ENCODE measurements around the gene FOXK1.

Gene FOXK1

DNA sequence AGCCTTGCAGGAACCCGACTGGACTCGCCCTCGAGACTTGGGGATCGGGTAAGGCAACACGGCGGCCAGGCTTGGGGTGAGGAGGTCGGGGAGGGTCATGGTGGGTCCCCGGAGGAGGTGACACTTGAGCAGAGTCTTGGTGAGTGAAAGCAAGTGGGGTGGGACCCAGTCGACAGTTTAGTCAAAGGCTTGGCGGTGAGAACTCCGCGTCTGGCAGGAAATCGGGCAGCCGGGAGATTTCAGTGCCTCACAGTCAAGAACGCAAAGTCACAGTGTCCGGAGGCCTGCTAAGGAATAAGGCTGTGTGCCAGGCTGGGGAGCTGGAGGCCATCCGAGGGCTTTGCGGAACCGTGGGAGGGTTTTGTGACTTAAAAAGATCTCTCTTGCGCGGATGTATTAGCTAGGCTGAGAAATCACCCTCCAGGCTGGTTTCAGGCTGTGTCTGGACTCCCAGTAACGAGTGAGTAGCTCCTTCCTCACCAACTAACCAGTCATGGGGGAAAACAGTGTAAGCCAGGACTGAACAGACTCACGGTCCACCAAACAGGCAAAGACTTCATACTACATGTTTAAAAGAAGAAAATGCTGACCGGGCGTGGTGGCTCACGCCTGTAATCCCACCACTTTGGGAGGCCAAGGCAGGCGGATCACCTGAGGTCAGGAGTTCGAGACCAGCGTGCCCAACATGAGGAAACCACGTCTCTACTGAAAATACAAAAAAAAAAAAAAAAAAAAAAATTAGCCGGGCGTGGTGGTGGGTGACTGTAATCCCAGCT is 93.9 kb downstream of the FOXK1 start:
- TF ChIP-seq, protein P1, sequence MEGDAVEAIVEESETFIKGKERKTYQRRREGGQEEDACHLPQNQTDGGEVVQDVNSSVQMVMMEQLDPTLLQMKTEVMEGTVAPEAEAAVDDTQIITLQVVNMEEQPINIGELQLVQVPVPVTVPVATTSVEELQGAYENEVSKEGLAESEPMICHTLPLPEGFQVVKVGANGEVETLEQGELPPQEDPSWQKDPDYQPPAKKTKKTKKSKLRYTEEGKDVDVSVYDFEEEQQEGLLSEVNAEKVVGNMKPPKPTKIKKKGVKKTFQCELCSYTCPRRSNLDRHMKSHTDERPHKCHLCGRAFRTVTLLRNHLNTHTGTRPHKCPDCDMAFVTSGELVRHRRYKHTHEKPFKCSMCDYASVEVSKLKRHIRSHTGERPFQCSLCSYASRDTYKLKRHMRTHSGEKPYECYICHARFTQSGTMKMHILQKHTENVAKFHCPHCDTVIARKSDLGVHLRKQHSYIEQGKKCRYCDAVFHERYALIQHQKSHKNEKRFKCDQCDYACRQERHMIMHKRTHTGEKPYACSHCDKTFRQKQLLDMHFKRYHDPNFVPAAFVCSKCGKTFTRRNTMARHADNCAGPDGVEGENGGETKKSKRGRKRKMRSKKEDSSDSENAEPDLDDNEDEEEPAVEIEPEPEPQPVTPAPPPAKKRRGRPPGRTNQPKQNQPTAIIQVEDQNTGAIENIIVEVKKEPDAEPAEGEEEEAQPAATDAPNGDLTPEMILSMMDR (IDR thresholded peaks at IDR 0.05): no peak

DNA sequence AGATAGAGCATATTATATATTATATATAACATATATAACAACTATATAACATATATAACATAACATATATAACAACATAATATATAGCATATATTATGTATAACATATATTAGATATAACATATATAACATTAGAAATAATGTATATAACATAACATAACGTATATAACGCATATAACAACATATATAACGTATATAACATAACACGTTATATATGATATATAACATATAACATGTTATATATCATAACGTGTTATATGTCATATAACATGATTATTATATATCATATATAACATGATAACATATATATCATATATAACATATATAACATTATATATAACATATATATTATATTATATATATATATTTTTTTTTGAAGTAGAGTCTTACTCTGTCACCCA is 97.0 kb downstream of the FOXK1 start:
- TF ChIP-seq, protein P1 (IDR thresholded peaks at IDR 0.05): no peak

DNA sequence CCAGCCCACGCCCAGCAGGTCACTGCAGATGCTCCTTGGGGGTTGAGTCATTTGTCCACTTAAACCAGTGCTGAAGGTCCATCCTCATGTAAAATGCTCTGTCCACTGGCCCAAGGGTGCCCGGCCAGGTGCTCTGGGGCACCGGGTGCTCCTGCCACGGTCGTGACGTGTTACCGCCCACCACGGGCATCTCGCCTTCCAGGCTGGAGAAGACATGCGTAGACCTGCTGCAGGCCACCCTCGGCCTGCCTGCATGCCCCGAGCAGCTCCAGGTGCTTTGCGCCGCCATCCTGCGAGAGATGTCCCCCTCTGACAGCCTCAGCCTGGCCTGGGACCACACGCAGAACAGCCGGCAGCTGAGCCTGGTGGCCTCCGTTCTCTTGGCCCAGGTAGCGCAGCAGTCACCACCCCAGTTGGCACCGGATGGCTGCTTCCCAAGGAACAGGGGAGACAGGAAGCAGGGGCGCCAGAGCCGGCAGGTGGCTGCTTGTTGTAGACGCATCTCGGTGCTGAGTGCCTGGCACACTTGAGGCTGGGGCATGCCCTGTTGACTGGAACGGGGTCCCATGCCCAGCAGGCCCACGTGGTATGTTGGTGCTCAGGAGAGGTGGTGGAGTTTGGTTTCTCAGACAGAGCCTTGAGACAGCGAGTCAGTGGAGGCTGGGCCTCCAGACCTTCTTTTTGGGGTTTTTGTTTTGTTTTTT is 99.4 kb downstream of the FOXK1 start:
- TF ChIP-seq, protein P1 (IDR thresholded peaks at IDR 0.05): no peak

DNA sequence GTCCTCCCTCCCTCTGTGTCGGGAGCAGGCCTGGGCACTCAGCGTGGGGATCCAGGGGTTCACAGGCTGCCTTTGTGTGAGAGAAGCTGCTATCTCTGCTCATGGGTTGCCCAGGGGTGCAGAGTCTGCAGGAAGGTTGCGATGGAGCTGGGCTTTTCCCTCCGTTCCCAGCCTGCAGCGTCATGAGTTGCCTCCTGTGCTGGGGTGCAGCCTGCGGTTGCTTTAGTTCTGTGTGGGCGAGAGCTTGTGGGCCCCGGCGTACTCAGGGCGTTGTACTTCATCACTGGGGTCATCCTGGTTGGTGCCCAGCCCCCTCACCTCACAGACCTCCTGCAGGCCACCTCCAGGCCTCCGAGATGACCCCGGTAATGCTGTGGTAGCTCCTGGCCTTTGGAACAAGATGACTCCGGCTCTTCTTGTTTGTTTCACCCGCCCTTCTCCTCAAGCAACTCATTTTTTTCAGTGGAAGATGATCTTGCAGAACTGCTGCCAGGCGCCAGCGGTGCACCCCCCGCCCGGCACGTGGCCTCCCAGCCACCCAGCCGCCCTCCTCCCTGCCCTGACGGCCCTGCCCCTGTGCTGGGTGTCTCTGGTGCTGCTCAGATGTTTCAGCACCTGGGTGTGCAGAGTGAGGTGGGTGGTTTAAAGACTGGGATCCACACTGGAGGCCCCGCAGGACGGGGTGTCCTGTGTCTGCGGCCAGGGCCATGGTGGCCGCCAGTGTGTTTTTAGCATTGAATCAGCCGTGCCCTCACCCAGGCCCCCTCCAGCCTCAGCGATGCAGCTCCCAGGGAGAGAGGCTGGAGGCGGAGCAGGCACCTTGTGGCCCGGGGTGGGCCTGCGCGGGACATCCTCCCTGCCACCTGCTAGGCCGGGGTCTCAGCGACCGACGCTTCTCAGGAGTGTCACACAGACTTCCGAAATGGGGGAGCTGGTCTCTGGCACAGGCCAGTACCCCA is 100.5 kb downstream of the FOXK1 start:
- TF ChIP-seq, protein P1 (IDR thresholded peaks at IDR 0.05): no peak

DNA sequence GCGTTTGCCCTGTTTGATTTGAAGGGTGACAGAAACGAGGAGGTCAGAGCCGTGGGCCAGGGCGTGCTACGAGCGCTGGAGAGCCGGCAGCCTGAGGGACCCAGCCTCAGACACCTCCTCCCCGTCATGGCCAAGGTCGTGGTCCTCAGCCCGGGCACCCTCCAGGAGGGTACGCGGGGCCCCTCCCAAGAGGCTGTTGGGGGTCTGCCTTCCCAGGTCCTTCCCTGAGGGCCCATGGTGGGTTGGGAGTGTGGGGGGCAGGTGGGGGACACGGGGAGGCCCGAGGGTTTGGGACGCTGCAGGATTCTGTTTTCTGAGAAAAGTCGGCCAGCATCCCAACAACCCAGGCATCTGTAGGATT is 101.2 kb downstream of the FOXK1 start:
- TF ChIP-seq, protein P1 (IDR thresholded peaks at IDR 0.05): no peak

DNA sequence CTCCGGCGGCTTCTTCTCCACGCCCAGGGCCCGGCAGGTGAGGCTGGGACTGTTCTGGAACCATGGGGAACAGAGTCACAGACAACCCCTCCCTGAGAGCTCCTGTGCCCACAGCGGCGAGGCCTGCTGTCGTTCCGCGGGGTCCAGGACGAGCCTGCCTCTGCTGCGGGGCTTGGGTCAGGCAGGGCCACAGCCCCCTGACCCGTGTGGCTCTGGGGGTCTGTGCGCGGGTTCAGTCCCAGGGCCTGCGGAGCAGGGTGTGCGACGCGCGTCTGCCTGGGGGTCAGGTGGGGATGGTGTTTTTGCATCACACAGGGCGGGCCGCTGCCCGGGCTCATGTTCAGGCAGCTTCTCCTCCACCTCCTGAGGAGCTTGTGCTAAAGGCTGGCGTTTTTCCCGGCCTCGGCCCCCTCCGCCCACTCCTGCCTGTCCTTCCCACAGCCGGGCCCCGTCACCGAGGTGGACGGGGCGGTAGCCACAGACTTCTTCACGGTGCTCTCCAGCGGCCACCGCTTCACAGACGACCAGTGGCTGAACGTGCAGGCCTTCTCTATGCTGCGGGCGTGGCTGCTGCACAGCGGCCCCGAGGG is 101.8 kb downstream of the FOXK1 start:
- TF ChIP-seq, protein P1 (IDR thresholded peaks at IDR 0.05): no peak

DNA sequence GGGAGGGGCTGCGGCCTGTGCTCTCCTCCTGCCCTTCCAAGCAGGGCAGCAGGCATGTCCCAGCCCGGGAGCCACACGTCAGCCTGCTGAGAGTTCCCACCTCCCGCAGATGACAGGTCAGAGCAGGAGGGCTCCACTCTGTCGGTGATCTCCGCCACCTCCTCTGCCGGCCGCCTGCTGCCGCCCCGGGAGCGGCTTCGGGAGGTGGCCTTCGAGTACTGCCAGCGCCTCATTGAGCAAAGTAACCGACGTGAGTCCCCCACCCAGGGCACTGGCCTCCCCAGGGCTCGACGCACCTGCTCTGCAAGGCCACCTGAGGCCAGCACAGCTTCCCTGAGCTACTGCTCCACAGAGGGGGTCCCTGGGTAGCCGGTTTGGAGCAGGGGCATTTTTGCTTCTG is 102.7 kb downstream of the FOXK1 start:
- TF ChIP-seq, protein P1 (IDR thresholded peaks at IDR 0.05): no peak

Measured in LNCAP (cell line).